ENCODE results near the gene GPATCH8. TPM values are rescaled to one million over a fixed set of nuclear protein-coding genes. Genes with fewer than 3 reads are reported as not detected.

Gene GPATCH8
- total and polyA plus RNA-seq, 9 of the 15 experiments (the other 6 are each of a cell fraction or from before 2014, with no cell fraction given), result 10.6 to 29.6 (median 13.2) TPM

GRCh38 chr17:44503147-44504029 is at the start of gene GPATCH8 (continued):
- TF ChIP-seq ZNF253 (CRISPR knock-in tag; conservative IDR thresholded peaks at IDR 0.05) (no peak), TEAD1 (CRISPR knock-in tag; IDR thresholded peaks at IDR 0.05) (peak in 1 of 2 experiments; percentile 82; a peak in 3 of 4 replicates), RBM25 (IDR thresholded peaks at IDR 0.05; ENCODE audit: low read depth, low read length, severe bottlenecking) (no peak), GATAD2A (IDR thresholded peaks at IDR 0.05) (no peak), NR4A1 (CRISPR knock-in tag; IDR thresholded peaks at IDR 0.05) (no peak), NR4A1 (tag; IDR thresholded peaks at IDR 0.05) (peak; percentile 50; the same call in 1 of the 2 replicates), KLF16 (IDR thresholded peaks at IDR 0.05) (no peak), NCOA6 (IDR thresholded peaks at IDR 0.05) (no peak), ZNF140 (CRISPR knock-in tag; IDR thresholded peaks at IDR 0.05) (no peak; the same call in 1 of the 2 replicates), ZNF695 (CRISPR knock-in tag; IDR thresholded peaks at IDR 0.05) (no peak), TFAP4 (CRISPR knock-in tag; IDR thresholded peaks at IDR 0.05; ENCODE audit: borderline replicate concordance) (peak; percentile 73; the same call in 1 of the 2 replicates), FOSL1 (tag; conservative IDR thresholded peaks at IDR 0.05) (peak; percentile 40; the same call in 1 of the 2 replicates), IRF2 (CRISPR knock-in tag; IDR thresholded peaks at IDR 0.05) (no peak), HDAC1 (IDR thresholded peaks at IDR 0.05) (peak in 1 of 2 experiments; percentile 14; a peak in 1 of 4 replicates), ZNF12 (CRISPR knock-in tag; IDR thresholded peaks at IDR 0.05) (0 out of 2 replicates have a peak, but pooled peaks have one; percentile 15), ZBTB34 (CRISPR knock-in tag; IDR thresholded peaks at IDR 0.05) (no peak), CCNT2 (IDR thresholded peaks at IDR 0.05; ENCODE audit: borderline replicate concordance, extremely low read depth, insufficient read length, low read depth, low read length) (peak; percentile 86), ZNF239 (CRISPR knock-in tag; IDR thresholded peaks at IDR 0.05) (no peak), ETV1 (tag; conservative IDR thresholded peaks at IDR 0.05; ENCODE audit: low read depth) (peak; percentile 62; the same call in 1 of the 2 replicates), ZNF655 (CRISPR knock-in tag; IDR thresholded peaks at IDR 0.05) (no peak), NONO (IDR thresholded peaks at IDR 0.05; ENCODE audit: low read depth in 2 of 2, low read length in 1 of 2) (no peak), NFXL1 (CRISPR knock-in tag; IDR thresholded peaks at IDR 0.05) (0 out of 2 replicates have a peak, but pooled peaks have one; percentile 64), TCF7L2 (IDR thresholded peaks at IDR 0.05; ENCODE audit: low read depth, low read length) (no peak), THAP7 (CRISPR knock-in tag; IDR thresholded peaks at IDR 0.05) (no peak), YBX1 (IDR thresholded peaks at IDR 0.05) (no peak)

All from K562 (cell line).